SK-N-SH (cell line): ENCODE data around the gene TM2D3. TPM values are rescaled to one million over a fixed set of nuclear protein-coding genes. Genes with fewer than 3 reads are reported as not detected.

Source experiments
- CTCF ChIA-PET: fragments of 300-600, 350-600 bp; formaldehyde crosslinking; extraction: SDS; loops from one replicate; lab custom pipeline; 2021; lab: Yijun Ruan, JAX
- POLR2A ChIA-PET: fragments of 350-600 bp; sonication (Branson Sonifier 250); formaldehyde crosslinking; extraction: SDS; loops from one replicate; lab custom pipeline; 2020; ENCODE audit warnings: antibody characterized with exemption, inconsistent platforms; lab: Yijun Ruan, JAX
- DNase-seq: peaks from one replicate; pipeline ENCODE4 v3.0.0; 2012
- H2AFZ ChIP-seq: fragments of 200-600 bp; sonication (generic); 2 replicates; pipeline ENCODE4 v1.8.1; 2016; ENCODE audit warnings: antibody characterized with exemption, mild to moderate bottlenecking, low read depth
- H3F3A ChIP-seq: fragments of 200-600 bp; sonication (generic); replicated peaks from 2 replicates; pipeline ENCODE3; 2016; ENCODE audit warnings: antibody characterized with exemption, mild to moderate bottlenecking; ENCODE audit not compliant: insufficient read depth
- H3K27ac ChIP-seq, 2 experiments: fragments of 200-500 bp in 1 of 2; fragments of 200-600 bp in 1 of 2; sonication (Bioruptor generic) in 1 of 2; sonication (generic), shearing (Covaris generic) in 1 of 2; 2 replicates each; pipeline versions ENCODE4 v1.5.1 to v1.6.1; 2014 to 2016; ENCODE audit warnings: low read depth in 2 of 2, inconsistent platforms in 1 of 2, low read length in 1 of 2, mild to moderate bottlenecking in 1 of 2, mixed read lengths in 1 of 2
- H3K27me3 ChIP-seq: fragments of 200-600 bp; sonication (generic), shearing (Covaris generic); 2 replicates; pipeline ENCODE4 v1.6.1; 2016; ENCODE audit warnings: mixed run types; ENCODE audit not compliant: insufficient read depth
- H3K36me3 ChIP-seq, 2 experiments: fragments of 200-500 bp in 1 of 2; fragments of 200-600 bp in 1 of 2; sonication (Bioruptor generic) in 1 of 2; sonication (generic) in 1 of 2; replicated peaks in 1 of 2; 2 replicates each; pipeline versions ENCODE3 to v1.5.1; 2014 to 2016; ENCODE audit warnings: low read length in 1 of 2, mild to moderate bottlenecking in 1 of 2; ENCODE audit not compliant: insufficient read depth in 2 of 2, control insufficient read depth in 1 of 2
- H3K4me1 ChIP-seq, 2 experiments: fragments of 200-500 bp in 1 of 2; fragments of 200-600 bp in 1 of 2; sonication (Bioruptor generic) in 1 of 2; sonication (generic), shearing (Covaris generic) in 1 of 2; 2 replicates each; pipeline versions ENCODE4 v1.5.1 to v1.6.1; 2014 to 2016; ENCODE audit warnings: low read depth in 1 of 2, low read length in 1 of 2, mixed run types in 1 of 2; ENCODE audit not compliant: insufficient read depth in 2 of 2, control insufficient read depth in 1 of 2
- H3K4me2 ChIP-seq: fragments of 200-600 bp; sonication (generic), shearing (Covaris generic); 2 replicates; pipeline ENCODE4 v1.6.1; 2017; ENCODE audit warnings: mixed run types
- H3K4me3 ChIP-seq, 2 experiments: fragments of 200-500 bp in 1 of 2; fragments of 200-600 bp in 1 of 2; sonication (Bioruptor generic) in 1 of 2; sonication (generic), shearing (Covaris generic) in 1 of 2; 2 replicates each; pipeline versions ENCODE4 v1.5.1 to v1.8.1; 2014 to 2016; ENCODE audit warnings: low read depth in 2 of 2, inconsistent platforms in 1 of 2, low read length in 1 of 2, mild to moderate bottlenecking in 1 of 2, mixed read lengths in 1 of 2, moderate library complexity in 1 of 2
- H3K79me2 ChIP-seq: fragments of 200-600 bp; sonication (generic); 2 replicates; pipeline ENCODE4 v1.8.1; 2017; ENCODE audit warnings: mild to moderate bottlenecking; ENCODE audit not compliant: insufficient read depth
- H3K9ac ChIP-seq: fragments of 200-600 bp; sonication (generic); 2 replicates; pipeline ENCODE4 v1.6.1; 2017; ENCODE audit warnings: mixed run types
- H3K9me2 ChIP-seq: fragments of 200-600 bp; sonication (generic); 2 replicates; pipeline ENCODE4 v1.6.1; 2017; ENCODE audit warnings: mixed run types
- H3K9me3 ChIP-seq: fragments of 200-600 bp; sonication (generic); 2 replicates; pipeline ENCODE4 v1.6.1; 2017; ENCODE audit warnings: mixed run types, mild to moderate bottlenecking, moderate library complexity
- H4K20me1 ChIP-seq: fragments of 200-600 bp; sonication (generic); 2 replicates; pipeline ENCODE4 v1.6.1; 2017; ENCODE audit warnings: mild to moderate bottlenecking, mixed run types; ENCODE audit not compliant: insufficient read depth
- CHD2 ChIP-seq: fragments of 150-350 bp; IDR thresholded peaks from 2 replicates; pipeline ENCODE4 v1.6.1; 2018; ENCODE audit warnings: low read length; ENCODE audit not compliant: partially characterized antibody
- ELF1 ChIP-seq: IDR thresholded peaks from 2 replicates; pipeline ENCODE4 v1.4.0; 2012
- GATA2 ChIP-seq: sonication (generic); formaldehyde crosslinking; IDR thresholded peaks from 2 replicates; pipeline ENCODE4 v1.5.0; 2020; ENCODE audit warnings: mild to moderate bottlenecking, missing genetic modification reagents
- JUND ChIP-seq: IDR thresholded peaks from 2 replicates; pipeline ENCODE4 v1.4.0; 2012
- MEF2A ChIP-seq: IDR thresholded peaks from 2 replicates; pipeline ENCODE4 v1.4.0; 2012; ENCODE audit warnings: low read depth, borderline replicate concordance
- MXI1 ChIP-seq: IDR thresholded peaks from 2 replicates; pipeline ENCODE4 v1.6.1; 2012; ENCODE audit warnings: mild to moderate bottlenecking, low read depth, low read length, improper control_type of control experiment
- NRF1 ChIP-seq: IDR thresholded peaks from 2 replicates; pipeline ENCODE4 v1.6.1; 2012; ENCODE audit warnings: low read depth, mild to moderate bottlenecking, low read length
- POLR2AphosphoS5 ChIP-seq: IDR thresholded peaks from 2 replicates; pipeline ENCODE4 v1.6.1; 2012; ENCODE audit warnings: low read depth, low read length
- RAD21 ChIP-seq: IDR thresholded peaks from 2 replicates; pipeline ENCODE4 v1.6.1; 2012; ENCODE audit warnings: mild to moderate bottlenecking, low read length
- RCOR1 ChIP-seq: fragments of 150-350 bp; IDR thresholded peaks from 2 replicates; pipeline ENCODE4 v1.6.1; 2017; ENCODE audit warnings: antibody characterized with exemption, low read length
- REST ChIP-seq: IDR thresholded peaks from 2 replicates; pipeline ENCODE4 v1.6.1; 2012; ENCODE audit warnings: mild to moderate bottlenecking, low read depth, low read length, moderate library complexity
- SIN3A ChIP-seq: IDR thresholded peaks from 2 replicates; pipeline ENCODE4 v1.6.1; 2012; ENCODE audit warnings: low read depth, mild to moderate bottlenecking, low read length, moderate library complexity, borderline replicate concordance
- SMC3 ChIP-seq: IDR thresholded peaks from 2 replicates; pipeline ENCODE4 v1.6.1; 2012; ENCODE audit warnings: low read depth, low read length, improper control_type of control experiment
- TAF1 ChIP-seq: IDR thresholded peaks from 2 replicates; pipeline ENCODE4 v1.6.1; 2012; ENCODE audit warnings: low read depth, mild to moderate bottlenecking, low read length, moderate library complexity, borderline replicate concordance
- YY1 ChIP-seq: IDR thresholded peaks from 2 replicates; pipeline ENCODE4 v1.4.0; 2012; ENCODE audit warnings: low read depth, mild to moderate bottlenecking
- WGBS: methylation state at CpG from one replicate; pipeline ENCODE4 v1.1.6; 2017; ENCODE audit warnings: low lambda C conversion rate; 5-methylcytosine and 5-hydroxymethylcytosine counted together
- polyA plus RNA-seq, 3 experiments: library from polyadenylated mRNA; depleted of rRNA; stranded (reverse); fragments of >200 nt; gene quantifications; 2 replicates each; pipeline ENCODE4 v1.2.3, GENCODE V29; 2012
- TF ChIP-seq, protein P1 (sequence below): IDR thresholded peaks from 2 replicates; pipeline ENCODE4; 2012
- TF ChIP-seq, protein P2 (sequence below): IDR thresholded peaks from 2 replicates; pipeline ENCODE4 v1.4.0; 2012; ENCODE audit warnings: low read depth, borderline replicate concordance

Gene TM2D3
- polyA plus RNA-seq, 1 of the 3 experiments (the other 2 are of a cell fraction), result 73.3 TPM

DNA sequence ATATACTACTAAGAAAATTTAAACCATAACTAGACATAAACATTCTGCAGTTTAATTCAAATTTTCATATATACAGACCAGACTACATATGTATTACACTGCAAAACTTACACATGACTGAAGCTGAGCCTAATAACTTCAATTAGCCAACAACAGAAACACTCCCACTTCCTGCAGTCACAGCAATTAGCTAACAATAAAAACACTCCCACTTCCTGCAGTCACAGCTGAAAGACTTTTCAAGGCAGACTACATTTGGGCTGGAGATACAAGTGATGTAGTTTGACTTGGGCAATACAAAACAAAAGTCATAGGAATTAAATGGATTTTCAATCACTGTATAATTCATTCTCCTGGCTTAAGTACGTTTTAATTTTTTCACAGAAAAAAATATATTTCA, 10.3 kb downstream of the TM2D3 start:
- Histone ChIP-seq H3K27me3 (no peaks in the 10 kb centered on the region), H3K4me1 (peaks cover 14 to 16% of the 10 kb centered on the region in 2 experiments; a peak in 3 of 4 replicates), H3K27ac (peak overlapping the region; percentile 30 to 81; a peak in 3 of 4 replicates), H3K9me2 (no peaks in the 10 kb centered on the region), H3K9me3 (no peaks in the 10 kb centered on the region), H3K36me3 (peaks cover 65 to 75% of the 10 kb centered on the region in 2 experiments), H3K4me3 (no peak overlapping the region), H2AFZ (no peak overlapping the region), H4K20me1 (peaks cover 9% of the 10 kb centered on the region), H3K4me2 (no peak overlapping the region), H3F3A (peaks cover 25% of the 10 kb centered on the region), H3K79me2 (no peaks in the 10 kb centered on the region; the same call in 1 of the 2 replicates), H3K9ac (no peak overlapping the region)
- ChIA-PET CTCF (interaction anchor here (0.6 to 8.2 kb wide), 54 partner anchors 7 to 625 kb away, joined by 3 to 139 read pairs (median 4); partner anchors contain the start of genes SNRPA1 and TM2D3), POLR2A (interaction anchor here (0.5 to 2.2 kb wide), 4 partner anchors 28 to 344 kb away, joined by 3 to 5 read pairs (median 4); no protein-coding TSS in a partner anchor)
- 47% methylated on average over 1 of the region's 1 CpG for WGBS
- TF ChIP-seq JUND (no peak), MEF2A (no peak), POLR2AphosphoS5 (no peak), MXI1 (no peak), NRF1 (no peak), ELF1 (no peak), YY1 (no peak), TAF1 (no peak)
- TF ChIP-seq, protein P1, sequence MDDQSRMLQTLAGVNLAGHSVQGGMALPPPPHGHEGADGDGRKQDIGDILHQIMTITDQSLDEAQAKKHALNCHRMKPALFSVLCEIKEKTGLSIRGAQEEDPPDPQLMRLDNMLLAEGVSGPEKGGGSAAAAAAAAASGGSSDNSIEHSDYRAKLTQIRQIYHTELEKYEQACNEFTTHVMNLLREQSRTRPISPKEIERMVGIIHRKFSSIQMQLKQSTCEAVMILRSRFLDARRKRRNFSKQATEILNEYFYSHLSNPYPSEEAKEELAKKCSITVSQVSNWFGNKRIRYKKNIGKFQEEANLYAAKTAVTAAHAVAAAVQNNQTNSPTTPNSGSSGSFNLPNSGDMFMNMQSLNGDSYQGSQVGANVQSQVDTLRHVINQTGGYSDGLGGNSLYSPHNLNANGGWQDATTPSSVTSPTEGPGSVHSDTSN, result no peak
- peak; percentile 35 for DNase-seq

- H3K4me1 ChIP-seq, result peaks cover 14 to 16% of the 10 kb centered on the region in 2 experiments; a peak in 3 of 4 replicates
- no peaks in the 10 kb centered on the region for H3K27me3 ChIP-seq
- WGBS, result 25% methylated on average over 8 of the region's 8 CpGs
- H3K27ac ChIP-seq, result peak overlapping the region; percentile 30 to 81; a peak in 3 of 4 replicates
- ChIA-PET POLR2A (interaction anchor here (0.5 to 1.0 kb wide), 2 partner anchors 60 to 344 kb away, joined by 3 read pairs; no protein-coding TSS in a partner anchor), CTCF (interaction anchor here (0.6 to 8.2 kb wide), 58 partner anchors 8 to 625 kb away, joined by 3 to 139 read pairs (median 4); partner anchors contain the start of genes SNRPA1 and TM2D3)
- no peaks in the 10 kb centered on the region for H3K9me3 ChIP-seq
- peaks cover 25% of the 10 kb centered on the region for H3F3A ChIP-seq
- no peaks in the 10 kb centered on the region for H3K79me2 ChIP-seq
- H3K36me3 ChIP-seq, result peaks cover 58 to 68% of the 10 kb centered on the region in 2 experiments
- H3K9me2 ChIP-seq, result no peaks in the 10 kb centered on the region
- no peak overlapping the region for H3K9ac ChIP-seq
- H4K20me1 ChIP-seq, result peaks cover 9% of the 10 kb centered on the region
- H2AFZ ChIP-seq, result no peak overlapping the region
- peak; percentile 58 for DNase-seq
- H3K4me3 ChIP-seq, result peak overlapping the region in 1 of 2 experiments; percentile 31; a peak in 1 of 4 replicates
- no peak overlapping the region for H3K4me2 ChIP-seq
- no peak for TF ChIP-seq CHD2
- no peak for TF ChIP-seq REST
- peak; percentile 64; the same call in 1 of the 2 replicates for TF ChIP-seq SMC3
- TF ChIP-seq RCOR1, result no peak
- no peak for TF ChIP-seq TAF1
- TF ChIP-seq SIN3A, result no peak
- no peak for TF ChIP-seq MXI1
- peak; percentile 88 for TF ChIP-seq RAD21
- TF ChIP-seq GATA2 (CRISPR knock-in tag), result no peak
- TF ChIP-seq, protein P1, result peak; percentile 60
- TF ChIP-seq, protein P2, sequence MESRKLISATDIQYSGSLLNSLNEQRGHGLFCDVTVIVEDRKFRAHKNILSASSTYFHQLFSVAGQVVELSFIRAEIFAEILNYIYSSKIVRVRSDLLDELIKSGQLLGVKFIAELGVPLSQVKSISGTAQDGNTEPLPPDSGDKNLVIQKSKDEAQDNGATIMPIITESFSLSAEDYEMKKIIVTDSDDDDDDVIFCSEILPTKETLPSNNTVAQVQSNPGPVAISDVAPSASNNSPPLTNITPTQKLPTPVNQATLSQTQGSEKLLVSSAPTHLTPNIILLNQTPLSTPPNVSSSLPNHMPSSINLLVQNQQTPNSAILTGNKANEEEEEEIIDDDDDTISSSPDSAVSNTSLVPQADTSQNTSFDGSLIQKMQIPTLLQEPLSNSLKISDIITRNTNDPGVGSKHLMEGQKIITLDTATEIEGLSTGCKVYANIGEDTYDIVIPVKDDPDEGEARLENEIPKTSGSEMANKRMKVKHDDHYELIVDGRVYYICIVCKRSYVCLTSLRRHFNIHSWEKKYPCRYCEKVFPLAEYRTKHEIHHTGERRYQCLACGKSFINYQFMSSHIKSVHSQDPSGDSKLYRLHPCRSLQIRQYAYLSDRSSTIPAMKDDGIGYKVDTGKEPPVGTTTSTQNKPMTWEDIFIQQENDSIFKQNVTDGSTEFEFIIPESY, result no peak
These were observed 10.9 kb downstream of the TM2D3 start for GRCh38 chr15:101641129-101641764.
